ENCODE measurements around the gene OSCP1. TPM values are rescaled to one million over a fixed set of nuclear protein-coding genes. Genes with fewer than 3 reads are reported as not detected.
A peak's percentile ranks its signal among the peaks of the same experiment; 100 is the strongest.

The OSCP1 gene
- total and polyA plus RNA-seq, 2 donors (not counting 1 experiment from before 2014, with no cell fraction given) = 6.5 to 10.7 TPM

DNA sequence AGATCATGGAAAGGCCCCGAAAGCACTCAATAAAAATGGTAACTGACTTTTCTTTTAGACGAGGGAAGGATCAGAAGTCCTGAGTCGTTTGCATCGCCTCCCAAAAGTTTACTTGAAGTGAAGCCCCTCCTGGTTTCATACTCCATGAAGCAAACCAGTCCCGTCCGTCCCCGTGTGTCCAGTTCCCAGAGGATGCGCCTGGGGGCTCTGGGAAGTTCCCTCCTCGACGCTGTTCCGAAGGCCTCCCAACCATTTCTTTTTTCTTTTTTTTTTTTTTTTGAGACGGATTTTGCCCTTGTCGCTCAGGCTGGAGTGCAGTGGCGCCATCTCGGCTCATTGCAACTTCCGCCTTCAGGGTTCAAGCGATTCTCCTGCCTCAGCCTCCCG, 661 bp upstream of the OSCP1 start:
- H3K9ac ChIP-seq (ENCODE audit: insufficient read depth, low read length) = peak overlapping the region; percentile 83
- peak overlapping the region; percentile 68 for H2AFZ ChIP-seq (ENCODE audit: low read length)
- peak overlapping the region; percentile 52 to 78 (median 66) for H3K4me3 ChIP-seq (replicated peaks in 1 of 4; ENCODE audit: control extremely low read depth in 1 of 4, insufficient read depth in 1 of 4, low read depth in 3 of 4, low read length in 4 of 4)
- H3K27ac ChIP-seq (ENCODE audit: insufficient read depth, low read length) = peak overlapping the region; percentile 93
- H3K4me2 ChIP-seq (ENCODE audit: extremely low read depth, insufficient read depth, low read length) = peak overlapping the region; percentile 89
- no peaks in the 10 kb centered on the region for H3K27me3 ChIP-seq (ENCODE audit: control insufficient read depth, insufficient read depth, low read length)
- H4K20me1 ChIP-seq (ENCODE audit: control insufficient read depth, extremely low read depth, insufficient read depth, low read length) = no peaks in the 10 kb centered on the region
- no peaks in the 10 kb centered on the region for H3K4me1 ChIP-seq (ENCODE audit: control insufficient read depth, extremely low read depth, insufficient read depth, low read length)
- no peaks in the 10 kb centered on the region for H3K79me2 ChIP-seq (ENCODE audit: control insufficient read depth, insufficient read depth, low read length)
- peaks cover 2% of the 10 kb centered on the region for H3K36me3 ChIP-seq (ENCODE audit: control insufficient read depth, insufficient read depth, low read length)
- TF ChIP-seq, protein P1, sequence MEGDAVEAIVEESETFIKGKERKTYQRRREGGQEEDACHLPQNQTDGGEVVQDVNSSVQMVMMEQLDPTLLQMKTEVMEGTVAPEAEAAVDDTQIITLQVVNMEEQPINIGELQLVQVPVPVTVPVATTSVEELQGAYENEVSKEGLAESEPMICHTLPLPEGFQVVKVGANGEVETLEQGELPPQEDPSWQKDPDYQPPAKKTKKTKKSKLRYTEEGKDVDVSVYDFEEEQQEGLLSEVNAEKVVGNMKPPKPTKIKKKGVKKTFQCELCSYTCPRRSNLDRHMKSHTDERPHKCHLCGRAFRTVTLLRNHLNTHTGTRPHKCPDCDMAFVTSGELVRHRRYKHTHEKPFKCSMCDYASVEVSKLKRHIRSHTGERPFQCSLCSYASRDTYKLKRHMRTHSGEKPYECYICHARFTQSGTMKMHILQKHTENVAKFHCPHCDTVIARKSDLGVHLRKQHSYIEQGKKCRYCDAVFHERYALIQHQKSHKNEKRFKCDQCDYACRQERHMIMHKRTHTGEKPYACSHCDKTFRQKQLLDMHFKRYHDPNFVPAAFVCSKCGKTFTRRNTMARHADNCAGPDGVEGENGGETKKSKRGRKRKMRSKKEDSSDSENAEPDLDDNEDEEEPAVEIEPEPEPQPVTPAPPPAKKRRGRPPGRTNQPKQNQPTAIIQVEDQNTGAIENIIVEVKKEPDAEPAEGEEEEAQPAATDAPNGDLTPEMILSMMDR (conservative IDR thresholded peaks at IDR 0.05 in 1 of 2, IDR thresholded peaks at IDR 0.05 in 1 of 2; ENCODE audit: low read depth in 1 of 2, low read length in 2 of 2) = no peak
- no peak for TF ChIP-seq EZH2 (IDR thresholded peaks at IDR 0.05; ENCODE audit: low read length, missing control alignments)
- no peaks in the 10 kb centered on the region for H3K9me3 ChIP-seq (ENCODE audit: control insufficient read depth, insufficient read depth, low read depth, low read length)
- no peak for DNase-seq (ENCODE audit: low read depth in 2 of 2)

DNA sequence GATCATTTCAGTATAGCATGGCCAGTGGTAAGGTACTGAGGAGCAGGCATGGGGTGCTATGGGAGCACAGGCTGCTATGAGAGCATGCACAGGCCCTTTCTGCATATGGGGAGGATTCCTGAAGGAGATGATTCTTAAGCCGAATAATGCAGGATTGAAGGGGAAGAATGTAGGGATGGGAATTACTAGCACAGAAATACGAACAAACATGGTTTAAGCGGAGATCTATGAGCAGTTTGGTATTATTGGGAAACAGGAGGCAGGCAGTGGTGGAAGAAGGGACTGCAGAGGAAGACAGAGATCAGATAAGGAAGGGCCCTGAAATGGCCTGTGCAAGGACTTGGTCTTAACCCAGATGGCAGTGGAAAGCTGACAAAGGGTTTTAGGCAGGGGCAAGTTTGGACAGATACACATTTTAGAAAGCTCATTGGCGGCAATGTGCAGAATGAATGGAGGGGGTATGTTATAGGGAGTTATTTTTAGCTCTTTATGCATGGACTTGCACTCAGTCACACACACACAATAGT, 1.7 kb downstream of the OSCP1 start:
- Histone ChIP-seq H3K4me1 (ENCODE audit: control insufficient read depth, extremely low read depth, insufficient read depth, low read length) (no peaks in the 10 kb centered on the region), H3K27me3 (ENCODE audit: control insufficient read depth, insufficient read depth, low read length) (no peaks in the 10 kb centered on the region), H3K9ac (ENCODE audit: insufficient read depth, low read length) (no peak overlapping the region), H3K4me2 (ENCODE audit: extremely low read depth, insufficient read depth, low read length) (no peak overlapping the region), H3K27ac (ENCODE audit: insufficient read depth, low read length) (no peak overlapping the region), H2AFZ (ENCODE audit: low read length) (no peak overlapping the region), H3K4me3 (replicated peaks in 1 of 4; ENCODE audit: control extremely low read depth in 1 of 4, insufficient read depth in 1 of 4, low read depth in 3 of 4, low read length in 4 of 4) (no peak overlapping the region), H3K79me2 (ENCODE audit: control insufficient read depth, insufficient read depth, low read length) (no peaks in the 10 kb centered on the region), H3K36me3 (ENCODE audit: control insufficient read depth, insufficient read depth, low read length) (no peaks in the 10 kb centered on the region), H3K9me3 (ENCODE audit: control insufficient read depth, insufficient read depth, low read depth, low read length) (no peaks in the 10 kb centered on the region), H4K20me1 (ENCODE audit: control insufficient read depth, extremely low read depth, insufficient read depth, low read length) (no peaks in the 10 kb centered on the region)
- no peak for DNase-seq (ENCODE audit: low read depth in 2 of 2)
- TF ChIP-seq, protein P1 (conservative IDR thresholded peaks at IDR 0.05 in 1 of 2, IDR thresholded peaks at IDR 0.05 in 1 of 2; ENCODE audit: low read depth in 1 of 2, low read length in 2 of 2) = no peak
- no peak for TF ChIP-seq EZH2 (IDR thresholded peaks at IDR 0.05; ENCODE audit: low read length, missing control alignments)

- H3K4me1 ChIP-seq (ENCODE audit: control insufficient read depth, extremely low read depth, insufficient read depth, low read length) = no peaks in the 10 kb centered on the region
- H2AFZ ChIP-seq (ENCODE audit: low read length) = no peak overlapping the region
- no peaks in the 10 kb centered on the region for H3K27me3 ChIP-seq (ENCODE audit: control insufficient read depth, insufficient read depth, low read length)
- no peak overlapping the region for H3K27ac ChIP-seq (ENCODE audit: insufficient read depth, low read length)
- H3K9ac ChIP-seq (ENCODE audit: insufficient read depth, low read length) = no peak overlapping the region
- no peaks in the 10 kb centered on the region for H3K9me3 ChIP-seq (ENCODE audit: control insufficient read depth, insufficient read depth, low read depth, low read length)
- no peaks in the 10 kb centered on the region for H3K36me3 ChIP-seq (ENCODE audit: control insufficient read depth, insufficient read depth, low read length)
- DNase-seq (ENCODE audit: low read depth in 2 of 2) = no peak
- no peak overlapping the region for H3K4me2 ChIP-seq (ENCODE audit: extremely low read depth, insufficient read depth, low read length)
- H3K79me2 ChIP-seq (ENCODE audit: control insufficient read depth, insufficient read depth, low read length) = no peaks in the 10 kb centered on the region
- no peak overlapping the region for H3K4me3 ChIP-seq (replicated peaks in 1 of 4; ENCODE audit: control extremely low read depth in 1 of 4, insufficient read depth in 1 of 4, low read depth in 3 of 4, low read length in 4 of 4)
- no peaks in the 10 kb centered on the region for H4K20me1 ChIP-seq (ENCODE audit: control insufficient read depth, extremely low read depth, insufficient read depth, low read length)
- TF ChIP-seq, protein P1 (conservative IDR thresholded peaks at IDR 0.05 in 1 of 2, IDR thresholded peaks at IDR 0.05 in 1 of 2; ENCODE audit: low read depth in 1 of 2, low read length in 2 of 2) = no peak
Measured at GRCh38 chr1:36447450-36447849, 2.8 kb downstream of the OSCP1 start.

All from fibroblast of lung (primary cell).